HG02885 (cell line): ENCODE measurements around the gene SLC17A2.
A peak's percentile ranks its signal among the peaks of the same experiment; 100 is the strongest.

ENCODE experiments used
- ATAC-seq: cut with Tn5 transposase; IDR thresholded peaks from one replicate; pipeline ENCODE4 v1.9.1; 2021; ENCODE audit warnings: mild to moderate bottlenecking; ENCODE audit not compliant: unreplicated experiment, poor library complexity

SLC17A2 gene, protein sequence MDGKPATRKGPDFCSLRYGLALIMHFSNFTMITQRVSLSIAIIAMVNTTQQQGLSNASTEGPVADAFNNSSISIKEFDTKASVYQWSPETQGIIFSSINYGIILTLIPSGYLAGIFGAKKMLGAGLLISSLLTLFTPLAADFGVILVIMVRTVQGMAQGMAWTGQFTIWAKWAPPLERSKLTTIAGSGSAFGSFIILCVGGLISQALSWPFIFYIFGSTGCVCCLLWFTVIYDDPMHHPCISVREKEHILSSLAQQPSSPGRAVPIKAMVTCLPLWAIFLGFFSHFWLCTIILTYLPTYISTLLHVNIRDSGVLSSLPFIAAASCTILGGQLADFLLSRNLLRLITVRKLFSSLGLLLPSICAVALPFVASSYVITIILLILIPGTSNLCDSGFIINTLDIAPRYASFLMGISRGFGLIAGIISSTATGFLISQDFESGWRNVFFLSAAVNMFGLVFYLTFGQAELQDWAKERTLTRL

DNA sequence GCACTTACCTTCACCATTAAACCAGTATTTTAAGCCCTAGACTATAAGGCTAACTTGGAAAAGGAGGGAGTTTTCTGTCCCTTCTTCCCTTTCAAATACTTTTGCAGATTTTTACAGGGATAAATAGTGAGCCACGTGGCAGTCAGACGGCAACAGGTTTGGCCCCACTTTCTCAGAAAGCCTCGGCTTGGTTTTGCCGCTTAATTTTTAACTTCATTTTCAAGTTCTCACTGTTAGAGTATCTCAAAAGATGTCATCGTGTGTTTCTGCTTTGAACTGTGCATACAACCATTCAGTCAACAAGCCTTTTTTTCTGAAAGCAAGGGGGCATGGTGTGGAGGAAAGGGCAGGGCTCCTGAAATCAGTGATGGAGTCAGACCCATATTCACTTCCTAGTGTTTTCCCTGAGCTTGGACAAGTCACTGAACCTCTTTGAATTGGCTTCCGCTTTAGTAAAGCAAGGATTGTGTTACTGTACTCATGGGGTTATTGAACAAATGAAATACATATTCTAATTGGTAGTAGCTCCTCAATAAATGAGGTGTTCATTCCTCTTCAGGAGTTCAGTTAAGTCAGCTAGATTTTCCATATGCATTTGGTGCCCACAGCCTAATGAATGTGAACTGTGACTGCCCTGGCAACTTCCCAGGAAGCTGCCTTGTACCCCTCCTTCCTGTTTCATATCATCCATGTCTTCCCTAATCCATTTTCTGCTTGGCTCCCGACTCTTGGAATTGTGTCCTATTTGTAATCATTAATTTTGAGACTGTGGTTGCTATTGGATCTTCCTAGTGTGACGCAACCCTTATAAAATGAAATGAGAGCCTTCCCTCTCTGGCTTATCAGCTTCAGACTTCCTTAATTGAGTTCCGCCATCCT is at the start of gene SLC17A2:
Gene SLC17A2, minus strand, starts transcription at position 160 of the 879 bp plus-strand sequence. CDS start 4,895 bp downstream, outside the sequence.
- ATAC-seq: no peak

DNA sequence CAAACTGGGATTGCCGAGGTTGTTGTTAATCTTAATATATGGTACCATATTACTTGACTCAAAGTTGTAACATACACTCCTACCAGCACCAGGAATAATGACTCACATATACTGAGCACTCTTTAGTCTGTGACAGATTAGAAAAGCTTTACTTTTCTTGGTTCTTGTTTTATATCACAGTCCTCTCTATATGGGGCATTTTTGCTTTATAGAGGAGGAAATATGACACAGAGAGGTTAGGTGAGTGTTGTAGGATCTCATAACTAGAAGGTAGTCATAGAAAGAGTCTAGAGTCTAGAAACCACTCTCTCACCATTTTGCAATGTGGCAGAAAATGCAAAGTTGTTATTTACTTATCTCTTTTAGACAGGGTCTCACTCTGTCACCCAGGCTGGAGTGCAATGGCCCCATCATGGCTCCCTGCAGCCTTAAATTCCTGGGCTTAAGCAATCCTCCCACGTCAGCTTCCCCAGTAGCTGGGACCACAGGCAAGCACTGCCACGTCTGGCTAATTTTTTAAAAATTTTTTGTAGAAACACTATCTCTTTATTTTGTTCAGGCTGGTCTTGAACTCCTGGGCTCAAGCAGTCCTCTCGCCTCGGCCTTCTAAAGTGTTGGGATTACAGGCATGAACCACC is 45.6 kb upstream of the SLC17A2 start:
- no peak for ATAC-seq

DNA sequence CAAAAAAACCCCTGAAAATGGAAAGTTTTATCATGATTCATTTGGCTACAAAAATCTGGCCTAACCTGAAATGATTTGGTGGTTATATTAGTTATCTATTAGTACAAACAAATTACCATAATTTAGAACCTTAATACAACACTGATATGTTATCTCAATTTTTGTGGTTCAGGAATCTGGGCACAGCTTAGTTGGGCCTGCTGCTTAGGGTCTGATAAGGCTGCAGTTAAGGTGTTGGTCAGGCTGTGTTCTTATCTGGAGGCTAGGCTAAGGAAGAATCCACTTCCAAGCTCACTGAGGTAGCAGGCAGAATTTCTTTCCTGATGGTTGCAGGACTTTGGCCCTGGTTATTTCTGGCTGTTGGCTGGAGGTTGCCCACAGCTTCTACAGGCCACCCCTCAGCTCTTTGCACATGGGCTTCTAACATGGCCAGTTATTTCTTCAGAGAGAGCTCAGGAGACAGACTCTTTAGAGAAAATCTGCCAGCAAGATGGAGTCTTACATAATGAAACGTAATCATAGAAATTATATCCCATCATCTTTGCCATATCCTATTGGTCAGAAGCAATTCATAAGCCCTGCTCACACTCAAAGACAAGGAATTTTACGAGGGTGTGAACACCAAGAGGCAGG is 43.5 kb upstream of the SLC17A2 start:
- no peak for ATAC-seq

DNA sequence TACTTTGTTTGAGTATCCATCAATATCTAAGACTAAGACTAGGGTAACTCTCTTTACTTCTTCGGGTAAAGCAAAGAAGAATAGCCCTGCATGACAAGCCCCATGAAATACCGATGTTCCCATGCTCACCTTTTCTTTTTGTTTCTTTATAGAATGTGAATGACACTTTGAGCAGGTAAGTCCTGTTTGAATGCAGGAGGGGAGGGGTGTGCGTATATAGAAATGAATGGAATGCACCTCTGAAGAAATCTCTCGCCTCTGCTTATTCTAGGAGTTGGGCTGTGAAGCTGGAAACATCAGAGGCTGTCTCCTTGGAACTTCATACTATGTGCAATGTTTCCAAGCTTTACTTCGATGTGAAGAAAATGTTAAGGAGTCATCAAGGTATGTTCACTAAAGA is 42.4 kb upstream of the SLC17A2 start:
- ATAC-seq: no peak

DNA sequence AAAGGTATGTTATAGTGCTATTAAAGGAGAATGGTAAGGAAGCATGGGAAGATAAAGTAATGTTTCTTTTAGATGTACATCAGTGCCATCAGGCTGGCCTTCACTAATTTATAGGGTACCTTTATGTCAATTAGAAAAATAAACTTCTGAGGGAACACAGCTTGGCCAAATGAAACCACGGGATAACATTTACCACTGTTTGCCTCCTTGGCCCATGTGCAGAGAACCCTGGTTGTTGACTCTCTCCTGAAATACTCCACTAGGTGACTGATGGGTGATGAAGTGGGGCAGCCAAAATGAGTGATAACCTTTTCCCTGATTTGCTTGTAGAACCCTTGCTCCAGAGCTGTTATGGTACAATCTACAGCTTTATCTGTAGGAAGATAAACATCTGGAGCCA is 41.6 kb upstream of the SLC17A2 start:
- ATAC-seq: no peak

DNA sequence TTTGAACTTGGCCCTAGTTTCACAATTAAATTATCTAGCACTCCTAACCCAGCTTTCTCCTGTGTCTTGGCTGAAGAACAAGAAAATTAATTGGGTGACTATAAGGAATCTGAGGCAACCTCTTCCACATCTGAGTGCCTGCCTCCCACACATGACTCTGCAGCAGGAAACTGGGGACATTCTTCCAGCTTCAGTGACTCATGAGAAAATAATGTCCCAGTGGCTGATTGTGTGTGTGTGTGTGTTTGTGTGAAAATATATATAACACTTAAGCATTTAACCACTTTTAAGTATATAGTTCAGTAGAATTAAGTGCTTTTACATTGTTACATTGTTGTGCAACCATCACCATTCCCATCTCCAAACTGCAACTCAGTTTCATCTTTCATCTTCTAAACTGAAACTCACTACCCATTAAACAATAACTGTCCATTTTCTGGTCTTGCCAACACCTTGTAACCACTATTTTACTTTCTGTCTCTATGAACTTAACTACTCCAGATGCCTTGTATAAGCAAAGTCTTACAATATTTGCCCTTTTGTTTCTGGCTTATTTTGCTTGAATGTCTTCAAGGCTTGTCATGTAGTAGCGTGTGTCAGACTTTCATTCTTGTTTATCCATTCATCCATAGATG is 40.8 kb upstream of the SLC17A2 start:
- no peak for ATAC-seq

DNA sequence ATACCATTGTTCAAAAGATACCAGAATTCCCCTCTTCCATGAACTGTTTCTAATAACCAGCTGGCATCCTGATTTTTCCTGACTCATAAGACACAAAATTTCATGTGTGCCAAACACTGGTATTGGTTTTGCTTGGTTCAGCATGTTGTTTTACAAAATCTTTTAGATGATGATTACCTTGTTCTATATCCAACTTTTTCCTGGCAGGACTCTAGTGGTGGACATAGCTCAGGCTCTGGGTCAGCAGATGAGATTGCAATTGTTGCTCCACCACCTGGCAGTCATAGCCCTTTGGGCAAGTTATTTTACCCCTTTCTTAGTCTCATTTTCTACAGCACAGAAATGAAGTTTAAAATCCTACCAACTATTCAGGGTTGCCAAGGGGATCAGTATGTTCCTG is 38.3 kb upstream of the SLC17A2 start:
- no peak for ATAC-seq

DNA sequence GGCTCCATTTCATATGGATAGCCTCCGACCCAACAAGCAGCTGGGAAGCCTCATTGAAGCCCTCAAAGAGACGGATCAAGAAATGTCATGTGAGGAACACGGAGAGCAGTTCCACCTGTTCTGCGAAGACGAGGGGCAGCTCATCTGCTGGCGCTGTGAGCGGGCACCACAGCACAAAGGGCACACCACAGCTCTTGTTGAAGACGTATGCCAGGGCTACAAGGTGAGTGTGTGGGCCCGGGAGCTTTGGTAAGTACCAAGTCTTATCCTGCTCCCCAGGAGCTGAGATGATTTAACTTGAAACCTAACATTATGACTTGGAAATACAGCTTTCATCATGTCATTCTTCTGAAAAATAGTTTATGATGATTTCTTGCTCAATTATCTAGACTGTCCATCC is 36.2 kb upstream of the SLC17A2 start:
- no peak for ATAC-seq

DNA sequence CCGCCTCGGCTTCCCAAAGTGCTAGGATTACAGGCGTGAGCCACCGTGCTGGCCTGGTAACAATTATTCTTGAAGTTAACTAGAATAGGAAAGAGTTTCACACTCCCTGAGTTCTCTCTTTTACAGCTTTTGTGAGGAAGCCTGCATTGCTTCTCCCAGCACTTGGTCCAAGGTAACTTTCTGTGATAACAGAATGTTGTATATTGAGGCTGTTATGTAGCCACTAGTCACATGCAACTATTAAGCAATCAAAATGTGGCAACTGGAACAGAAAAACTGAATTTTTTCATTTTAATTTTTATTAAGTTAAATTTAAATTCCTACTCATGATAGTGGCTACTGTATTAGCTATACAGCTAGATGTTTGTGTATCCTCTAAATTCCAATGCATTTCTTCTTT is 34.6 kb upstream of the SLC17A2 start:
- ATAC-seq: no peak

DNA sequence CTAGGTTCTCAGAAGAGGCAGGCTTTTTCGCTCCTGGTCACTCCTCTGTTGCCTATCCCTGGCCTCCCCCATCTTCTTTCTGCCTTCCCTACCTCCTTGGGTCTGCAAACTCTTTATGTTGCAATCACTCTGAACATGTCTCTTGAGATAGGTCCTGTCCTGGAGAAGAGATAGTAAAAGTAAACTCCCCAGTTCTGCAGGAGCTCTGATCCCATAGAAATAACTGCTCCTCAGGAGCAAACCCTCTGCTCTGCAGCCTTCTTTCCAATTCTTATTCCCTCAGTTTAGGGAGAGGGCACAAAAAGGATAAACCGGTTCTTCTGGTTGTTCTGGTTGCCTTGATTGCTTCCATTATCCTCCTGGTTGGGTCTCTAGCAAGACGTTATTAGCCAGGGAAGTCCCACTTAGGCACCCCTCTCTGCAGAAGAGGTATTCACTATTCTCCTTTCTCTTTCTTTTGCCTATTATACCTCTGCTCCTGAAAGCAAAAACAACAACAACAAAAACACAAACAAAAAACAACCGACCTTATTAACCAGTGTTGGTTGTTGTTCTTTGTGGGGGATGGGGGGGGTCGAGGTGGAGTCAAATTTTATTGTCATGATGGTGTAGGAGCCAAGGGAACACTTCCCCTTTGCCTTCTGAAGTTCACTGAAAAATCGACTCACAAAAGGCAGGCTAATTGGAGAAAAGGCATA is 33.1 kb upstream of the SLC17A2 start:
- ATAC-seq: no peak

DNA sequence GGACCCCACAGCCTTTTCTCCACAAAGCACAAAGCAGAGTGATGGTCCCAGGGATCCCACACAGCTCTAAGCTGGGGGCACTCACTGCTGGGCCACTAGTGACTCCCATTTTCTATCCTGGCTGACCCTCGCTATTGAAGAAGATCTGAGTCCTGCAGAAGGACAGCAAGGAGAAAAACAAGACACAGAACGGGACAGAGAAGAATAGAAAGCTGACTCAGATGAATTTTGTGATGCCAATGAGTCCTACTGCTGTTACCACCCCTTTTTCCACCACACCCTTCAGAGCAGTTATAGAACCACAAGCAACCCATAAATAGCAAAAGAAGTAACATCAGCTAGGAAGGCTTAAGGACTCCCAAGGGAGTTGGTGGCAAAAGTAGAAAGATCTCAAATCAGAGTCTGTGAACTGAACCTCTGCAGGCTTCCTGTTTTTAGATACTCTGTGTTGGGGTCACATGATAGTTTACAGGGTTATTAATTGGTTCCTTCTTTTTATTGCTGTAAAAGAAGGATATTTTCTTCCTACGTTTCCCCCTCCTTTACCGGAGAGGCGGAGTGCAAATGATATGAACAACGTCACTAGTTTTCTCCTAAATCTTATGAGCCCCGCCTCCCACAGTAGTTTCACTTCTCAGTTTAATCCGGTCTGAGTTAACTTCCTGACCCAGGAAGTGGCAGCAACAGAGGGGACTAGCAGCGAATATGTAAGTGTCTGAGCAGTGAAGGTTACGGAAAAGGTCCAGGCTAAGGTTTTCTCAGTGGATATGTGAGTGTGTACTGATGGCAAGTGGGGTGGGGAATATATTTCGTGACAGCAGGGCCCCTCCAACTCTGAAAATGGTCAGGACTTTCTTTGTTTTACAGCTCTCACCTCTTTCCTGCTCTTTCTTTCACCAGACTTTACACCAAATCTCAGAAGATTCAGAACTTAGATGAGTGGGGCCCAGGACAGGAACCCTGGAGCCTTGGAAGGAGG is 31.9 kb upstream of the SLC17A2 start, which contains the start of gene TRIM38:
Gene TRIM38, plus strand, starts transcription at position 654 of the 979 bp plus-strand sequence. CDS start 3,721 bp downstream, outside the sequence.
- ATAC-seq: peak; percentile 83

DNA sequence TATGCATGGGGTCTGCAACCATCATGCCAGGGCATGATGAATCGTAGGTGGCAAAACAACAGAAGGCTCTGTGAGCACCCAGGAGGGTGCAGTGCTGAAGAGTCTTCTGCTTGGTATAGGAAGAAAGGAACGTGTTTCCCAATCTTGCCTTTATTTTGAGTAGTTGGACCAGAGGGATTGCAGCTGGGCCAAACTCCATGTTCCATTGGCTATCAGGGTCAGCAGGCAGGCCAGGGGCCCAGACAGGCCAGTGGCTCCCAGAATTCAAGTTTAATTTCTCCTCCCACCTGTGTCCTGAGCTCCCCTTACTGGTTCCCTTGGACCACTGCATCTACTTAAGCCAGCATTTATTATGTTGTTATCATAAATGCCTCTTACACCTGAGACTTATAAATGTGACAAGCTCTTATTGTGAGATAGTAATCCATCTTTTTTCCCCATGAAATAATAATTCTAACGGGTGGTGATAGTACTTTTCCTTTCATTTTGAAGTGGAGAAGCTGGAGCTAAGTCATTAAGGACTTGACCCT is 31.2 kb upstream of the SLC17A2 start:
- ATAC-seq: no peak

DNA sequence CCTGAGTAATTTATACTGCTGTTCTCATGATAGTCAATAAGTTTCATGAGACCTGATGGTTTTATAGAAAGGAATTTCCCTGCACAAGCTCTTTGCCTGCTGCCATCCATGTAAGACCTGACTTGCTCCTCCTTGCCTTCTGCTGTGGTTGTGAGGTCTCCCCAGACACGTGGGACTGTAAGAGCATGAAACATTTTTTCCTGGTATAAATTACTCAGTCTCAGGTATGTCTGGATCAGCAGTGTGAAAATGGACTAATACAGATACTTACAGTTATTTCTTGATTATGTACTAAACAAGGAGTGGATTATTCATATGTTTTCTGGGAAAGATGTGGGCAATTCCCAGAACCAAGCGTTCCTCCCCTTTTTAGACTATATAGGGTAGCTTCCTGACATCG is 30.2 kb upstream of the SLC17A2 start:
- ATAC-seq: no peak

DNA sequence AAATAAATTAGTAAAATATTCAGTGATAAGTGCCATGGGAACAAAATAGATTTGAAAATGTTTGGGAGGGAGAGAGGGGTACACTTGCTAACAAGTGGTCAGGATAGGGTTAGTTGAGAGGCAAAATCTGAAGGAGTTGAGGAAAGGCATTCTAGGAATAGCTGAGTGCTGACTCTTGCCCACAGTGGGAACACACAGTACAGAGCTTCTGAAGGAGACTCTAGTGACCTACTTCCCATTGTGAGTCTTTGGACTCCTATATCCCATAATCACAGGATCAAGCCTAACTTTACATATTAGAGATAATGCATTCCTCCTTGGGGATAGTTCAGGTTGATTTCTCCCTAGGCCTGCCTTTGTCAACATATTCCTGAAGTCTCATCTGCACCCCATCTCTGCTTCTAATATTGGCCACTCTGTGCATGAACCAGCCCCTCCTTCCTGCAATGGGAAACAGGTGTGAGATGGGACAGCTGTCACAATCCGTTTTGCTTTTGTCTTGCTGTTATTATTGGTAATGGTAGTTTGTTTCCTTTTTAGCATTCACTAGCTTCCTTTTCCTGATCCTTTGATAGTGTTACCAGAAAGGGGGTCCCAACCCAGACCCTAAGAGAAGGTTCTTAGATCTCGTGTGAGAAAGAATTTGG is 29.5 kb upstream of the SLC17A2 start:
- ATAC-seq: no peak

DNA sequence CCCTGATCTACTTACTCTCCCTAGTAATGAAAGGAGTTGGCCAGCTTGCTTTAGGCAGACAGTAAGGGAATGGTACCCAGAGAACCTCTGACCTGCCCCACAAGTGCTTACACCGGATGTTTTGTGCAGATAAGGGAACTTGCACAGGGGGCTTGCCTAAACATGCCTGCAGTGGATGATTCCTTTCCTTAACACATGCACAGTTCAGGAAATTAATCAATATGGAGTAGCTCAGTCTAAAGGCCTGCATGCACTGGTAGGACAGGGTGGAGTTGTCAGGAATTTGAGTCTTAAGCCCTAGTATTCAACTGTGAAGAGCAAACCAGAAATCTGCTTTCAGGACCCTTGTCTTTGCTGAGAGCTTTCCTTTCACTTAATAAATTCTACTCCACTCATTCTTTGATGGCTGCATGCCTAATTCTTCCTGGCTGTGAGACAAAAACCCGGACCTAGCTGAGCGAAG is 28.2 kb upstream of the SLC17A2 start:
- ATAC-seq: no peak

DNA sequence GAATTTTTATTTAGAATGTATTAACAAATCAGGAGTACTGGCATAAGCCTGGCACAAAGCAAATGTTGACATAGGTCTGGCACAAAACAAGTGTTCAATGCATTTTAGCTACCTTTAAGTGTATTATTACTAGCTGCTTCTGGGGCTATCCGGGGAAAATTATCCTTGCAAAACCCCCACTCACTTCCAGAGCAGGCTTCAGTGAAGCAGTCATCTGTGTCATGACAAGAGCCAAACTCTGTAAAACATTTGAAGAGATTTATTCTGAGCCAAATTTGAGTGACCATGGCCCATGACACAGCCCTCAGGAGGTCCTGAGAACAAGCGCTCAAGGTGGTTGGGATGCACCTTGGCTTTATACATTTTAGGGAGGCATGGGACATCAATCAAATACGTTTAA is 25.7 kb upstream of the SLC17A2 start:
- ATAC-seq: no peak

DNA sequence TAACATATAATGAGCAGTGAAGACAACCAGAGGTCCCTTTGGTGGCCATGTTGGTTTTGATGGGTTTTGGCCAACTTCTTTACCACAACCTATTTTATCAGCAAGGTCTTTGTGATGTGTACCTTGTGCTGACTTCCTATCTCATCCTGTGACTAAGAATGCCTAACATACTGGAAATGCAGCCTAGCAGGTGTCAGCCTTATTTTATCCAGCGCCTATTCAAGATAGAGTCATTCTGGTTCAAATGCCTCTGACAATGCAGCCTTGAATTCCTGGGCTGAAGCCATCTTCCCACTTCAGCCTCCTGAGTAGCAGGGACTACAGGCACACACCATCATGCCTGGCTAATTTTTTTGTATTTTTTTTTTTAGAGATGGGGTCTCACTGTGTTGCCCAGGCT is 24.3 kb upstream of the SLC17A2 start:
- no peak for ATAC-seq
